ENCODE measurements around the gene RUNDC1.

Gene RUNDC1

GRCh38 chr17:43010667-43011308 is 30.4 kb downstream of the RUNDC1 start:
- H2BK5ac ChIP-seq (ENCODE audit: low read depth, low read length, poor library complexity, severe bottlenecking): no peak overlapping the region
- no peak overlapping the region for H2AFZ ChIP-seq (ENCODE audit: low read depth, low read length)
- no peak overlapping the region for H4K91ac ChIP-seq (ENCODE audit: low read length)
- H3K4me3 ChIP-seq (ENCODE audit: insufficient read depth in 1 of 2, low read depth in 1 of 2, low read length in 2 of 2): no peak overlapping the region
- H2AK5ac ChIP-seq (ENCODE audit: low read length, severe bottlenecking): no peak overlapping the region
- DNase-seq: no peak
- no peak overlapping the region for H2BK15ac ChIP-seq (ENCODE audit: low read depth, poor library complexity, severe bottlenecking)
- H3K27ac ChIP-seq (ENCODE audit: low read length, poor library complexity, severe bottlenecking): no peak overlapping the region
- no peak overlapping the region for H2BK12ac ChIP-seq (ENCODE audit: low read length in 2 of 2)
- H3K4me1 ChIP-seq (ENCODE audit: control insufficient read depth, insufficient read depth, low read depth, low read length): peaks cover 7% of the 10 kb centered on the region
- H3K27me3 ChIP-seq (ENCODE audit: control insufficient read depth in 1 of 2, insufficient read depth in 1 of 2, low read length in 2 of 2): no peaks in the 10 kb centered on the region
- peaks cover 14% of the 10 kb centered on the region for H3K79me1 ChIP-seq (replicated peaks; ENCODE audit: low read length, poor library complexity, severe bottlenecking)
- H3K18ac ChIP-seq (ENCODE audit: low read depth in 1 of 2, low read length in 2 of 2): no peak overlapping the region
- H3K4ac ChIP-seq (ENCODE audit: low read depth in 1 of 2, low read length in 2 of 2): no peak overlapping the region
- peak overlapping the region; percentile 26 for H3K9ac ChIP-seq (ENCODE audit: low read length)
- peaks cover 35 to 50% of the 10 kb centered on the region in 2 experiments for H3K36me3 ChIP-seq (ENCODE audit: control insufficient read depth in 1 of 2, insufficient read depth in 2 of 2, low read depth in 1 of 2, low read length in 2 of 2)
- no peak overlapping the region for H3K23ac ChIP-seq (ENCODE audit: low read length in 2 of 2)
- no peak overlapping the region for H4K8ac ChIP-seq (ENCODE audit: low read length)
- H3K14ac ChIP-seq (ENCODE audit: low read length in 2 of 2): no peak overlapping the region
- H3K9me3 ChIP-seq (ENCODE audit: control insufficient read depth, low read length): no peaks in the 10 kb centered on the region
- WGBS: 95% methylated on average over 5 of the region's 5 CpGs
- H2BK120ac ChIP-seq (ENCODE audit: low read depth, low read length): no peak overlapping the region
- no peak overlapping the region for H3K4me2 ChIP-seq (ENCODE audit: low read length, poor library complexity, severe bottlenecking)

- H3K79me1 ChIP-seq (replicated peaks; ENCODE audit: low read length, poor library complexity, severe bottlenecking): peaks cover 22% of the 10 kb centered on the region
- no peak overlapping the region for H2AFZ ChIP-seq (ENCODE audit: low read depth, low read length)
- H3K9me3 ChIP-seq (ENCODE audit: control insufficient read depth, low read length): no peaks in the 10 kb centered on the region
- DNase-seq: no peak
- H3K4ac ChIP-seq (ENCODE audit: low read depth in 1 of 2, low read length in 2 of 2): no peak overlapping the region
- no peak overlapping the region for H3K23ac ChIP-seq (ENCODE audit: low read length in 2 of 2)
- no peak overlapping the region for H4K91ac ChIP-seq (ENCODE audit: low read length)
- H3K4me3 ChIP-seq (ENCODE audit: insufficient read depth in 1 of 2, low read depth in 1 of 2, low read length in 2 of 2): peak overlapping the region in 1 of 2 experiments; percentile 4
- H3K27me3 ChIP-seq (ENCODE audit: control insufficient read depth in 1 of 2, insufficient read depth in 1 of 2, low read length in 2 of 2): no peaks in the 10 kb centered on the region
- WGBS: 81% methylated on average over 15 of the region's 15 CpGs
- peaks cover 7% of the 10 kb centered on the region for H3K4me1 ChIP-seq (ENCODE audit: control insufficient read depth, insufficient read depth, low read depth, low read length)
- no peak overlapping the region for H3K4me2 ChIP-seq (ENCODE audit: low read length, poor library complexity, severe bottlenecking)
- H3K36me3 ChIP-seq (ENCODE audit: control insufficient read depth in 1 of 2, insufficient read depth in 2 of 2, low read depth in 1 of 2, low read length in 2 of 2): peaks cover 45 to 61% of the 10 kb centered on the region in 2 experiments
- no peak overlapping the region for H2BK120ac ChIP-seq (ENCODE audit: low read depth, low read length)
- peak overlapping the region; percentile 38 for H3K9ac ChIP-seq (ENCODE audit: low read length)
- H2AK5ac ChIP-seq (ENCODE audit: low read length, severe bottlenecking): no peak overlapping the region
- H4K8ac ChIP-seq (ENCODE audit: low read length): no peak overlapping the region
- no peak overlapping the region for H3K18ac ChIP-seq (ENCODE audit: low read depth in 1 of 2, low read length in 2 of 2)
- H2BK12ac ChIP-seq (ENCODE audit: low read length in 2 of 2): no peak overlapping the region
- no peak overlapping the region for H3K27ac ChIP-seq (ENCODE audit: low read length, poor library complexity, severe bottlenecking)
- no peak overlapping the region for H2BK5ac ChIP-seq (ENCODE audit: low read depth, low read length, poor library complexity, severe bottlenecking)
- peak overlapping the region in 1 of 2 experiments; percentile 64 for H3K14ac ChIP-seq (ENCODE audit: low read length in 2 of 2)
- no peak overlapping the region for H2BK15ac ChIP-seq (ENCODE audit: low read depth, poor library complexity, severe bottlenecking)
Measured at GRCh38 chr17:43011728-43012472, 31.5 kb downstream of the RUNDC1 start.

- H3K9ac ChIP-seq (ENCODE audit: low read length): no peak overlapping the region
- H3K27me3 ChIP-seq (ENCODE audit: control insufficient read depth in 1 of 2, insufficient read depth in 1 of 2, low read length in 2 of 2): no peaks in the 10 kb centered on the region
- no peak overlapping the region for H3K27ac ChIP-seq (ENCODE audit: low read length, poor library complexity, severe bottlenecking)
- H2BK12ac ChIP-seq (ENCODE audit: low read length in 2 of 2): no peak overlapping the region
- no peak overlapping the region for H3K4ac ChIP-seq (ENCODE audit: low read depth in 1 of 2, low read length in 2 of 2)
- no peak overlapping the region for H2AFZ ChIP-seq (ENCODE audit: low read depth, low read length)
- H2BK15ac ChIP-seq (ENCODE audit: low read depth, poor library complexity, severe bottlenecking): no peak overlapping the region
- no peak overlapping the region for H3K4me2 ChIP-seq (ENCODE audit: low read length, poor library complexity, severe bottlenecking)
- H3K4me1 ChIP-seq (ENCODE audit: control insufficient read depth, insufficient read depth, low read depth, low read length): peaks cover 10% of the 10 kb centered on the region
- no peak overlapping the region for H3K23ac ChIP-seq (ENCODE audit: low read length in 2 of 2)
- peaks cover 30% of the 10 kb centered on the region for H3K79me1 ChIP-seq (replicated peaks; ENCODE audit: low read length, poor library complexity, severe bottlenecking)
- 95% methylated on average over 8 of the region's 8 CpGs for WGBS
- no peak overlapping the region for H4K8ac ChIP-seq (ENCODE audit: low read length)
- H2BK120ac ChIP-seq (ENCODE audit: low read depth, low read length): no peak overlapping the region
- no peak overlapping the region for H3K14ac ChIP-seq (ENCODE audit: low read length in 2 of 2)
- H3K36me3 ChIP-seq (ENCODE audit: control insufficient read depth in 1 of 2, insufficient read depth in 2 of 2, low read depth in 1 of 2, low read length in 2 of 2): peaks cover 53 to 73% of the 10 kb centered on the region in 2 experiments
- H4K91ac ChIP-seq (ENCODE audit: low read length): no peak overlapping the region
- DNase-seq: no peak
- no peak overlapping the region for H3K4me3 ChIP-seq (ENCODE audit: insufficient read depth in 1 of 2, low read depth in 1 of 2, low read length in 2 of 2)
- no peaks in the 10 kb centered on the region for H3K9me3 ChIP-seq (ENCODE audit: control insufficient read depth, low read length)
- no peak overlapping the region for H2BK5ac ChIP-seq (ENCODE audit: low read depth, low read length, poor library complexity, severe bottlenecking)
- no peak overlapping the region for H3K18ac ChIP-seq (ENCODE audit: low read depth in 1 of 2, low read length in 2 of 2)
- H2AK5ac ChIP-seq (ENCODE audit: low read length, severe bottlenecking): no peak overlapping the region
Measured at GRCh38 chr17:43013296-43013695, 32.9 kb downstream of the RUNDC1 start.

GRCh38 chr17:43014020-43014648 is 33.8 kb downstream of the RUNDC1 start:
- peaks cover 13% of the 10 kb centered on the region for H3K4me1 ChIP-seq (ENCODE audit: control insufficient read depth, insufficient read depth, low read depth, low read length)
- no peak for DNase-seq
- peaks cover 56 to 81% of the 10 kb centered on the region in 2 experiments for H3K36me3 ChIP-seq (ENCODE audit: control insufficient read depth in 1 of 2, insufficient read depth in 2 of 2, low read depth in 1 of 2, low read length in 2 of 2)
- no peak overlapping the region for H2BK15ac ChIP-seq (ENCODE audit: low read depth, poor library complexity, severe bottlenecking)
- H2BK120ac ChIP-seq (ENCODE audit: low read depth, low read length): no peak overlapping the region
- H4K8ac ChIP-seq (ENCODE audit: low read length): no peak overlapping the region
- no peaks in the 10 kb centered on the region for H3K27me3 ChIP-seq (ENCODE audit: control insufficient read depth in 1 of 2, insufficient read depth in 1 of 2, low read length in 2 of 2)
- H2AFZ ChIP-seq (ENCODE audit: low read depth, low read length): no peak overlapping the region
- H3K4me2 ChIP-seq (ENCODE audit: low read length, poor library complexity, severe bottlenecking): no peak overlapping the region
- no peak overlapping the region for H3K4ac ChIP-seq (ENCODE audit: low read depth in 1 of 2, low read length in 2 of 2)
- no peak overlapping the region for H3K18ac ChIP-seq (ENCODE audit: low read depth in 1 of 2, low read length in 2 of 2)
- H3K27ac ChIP-seq (ENCODE audit: low read length, poor library complexity, severe bottlenecking): no peak overlapping the region
- H4K91ac ChIP-seq (ENCODE audit: low read length): no peak overlapping the region
- H3K79me1 ChIP-seq (replicated peaks; ENCODE audit: low read length, poor library complexity, severe bottlenecking): peaks cover 33% of the 10 kb centered on the region
- H3K9ac ChIP-seq (ENCODE audit: low read length): peak overlapping the region; percentile 56
- H2BK5ac ChIP-seq (ENCODE audit: low read depth, low read length, poor library complexity, severe bottlenecking): no peak overlapping the region
- no peak overlapping the region for H3K23ac ChIP-seq (ENCODE audit: low read length in 2 of 2)
- no peak overlapping the region for H2AK5ac ChIP-seq (ENCODE audit: low read length, severe bottlenecking)
- WGBS: 91% methylated on average over 12 of the region's 12 CpGs
- H3K9me3 ChIP-seq (ENCODE audit: control insufficient read depth, low read length): no peaks in the 10 kb centered on the region
- H3K4me3 ChIP-seq (ENCODE audit: insufficient read depth in 1 of 2, low read depth in 1 of 2, low read length in 2 of 2): no peak overlapping the region
- no peak overlapping the region for H2BK12ac ChIP-seq (ENCODE audit: low read length in 2 of 2)
- H3K14ac ChIP-seq (ENCODE audit: low read length in 2 of 2): no peak overlapping the region

Measured in mesenchymal stem cell (in vitro differentiated cells and primary cell).